Endothelial cell of umbilical vein (primary cell): ENCODE data around the gene COL9A3. TPM values are rescaled to one million over a fixed set of nuclear protein-coding genes. Genes with fewer than 3 reads are reported as not detected.

Experiments
- BruUV-seq: library from RNA; stranded (reverse); fragments of 400-500 nt; replicated peaks from 2 replicates; lab custom pipeline; 2021; lab: Mats Ljungman, UMichigan
- CTCF ChIA-PET: fragments of 300-600, 350-600 bp; sonication (Branson Sonifier 250); formaldehyde crosslinking; loops from one replicate; lab custom pipeline; 2021; ENCODE audit warnings: antibody characterized with exemption, inconsistent platforms; lab: Charles Lee
- POLR2A ChIA-PET: fragments of 300-600, 350-600 bp; sonication (Branson Sonifier 250); formaldehyde crosslinking; loops from one replicate; lab custom pipeline; 2021; ENCODE audit warnings: antibody characterized with exemption, inconsistent platforms; lab: Charles Lee
- DNase-seq: peaks from one replicate; pipeline ENCODE4 v3.0.0-alpha.2; 2011; ENCODE audit warnings: low read depth, low spot score
- FAIRE-seq: peaks from 2 replicates; lab custom pipeline; 2011; peaks lifted over from hg19 to GRCh38; lab: Jason Lieb, UNC
- H2AFZ ChIP-seq: 2 replicates; pipeline ENCODE4 v1.6.0; 2012; ENCODE audit warnings: low read depth, low read length, control low read depth, inconsistent platforms
- H3K27ac ChIP-seq: 2 replicates; pipeline ENCODE4 v1.5.1; 2011; ENCODE audit warnings: low read depth, mild to moderate bottlenecking, control low read depth, low read length, moderate library complexity; ENCODE audit not compliant: insufficient read depth
- H3K27me3 ChIP-seq, 2 experiments: 2 replicates each; pipeline versions ENCODE4 v1.6.0 to v1.6.1; 2011; ENCODE audit warnings: low read length in 2 of 2, mixed read lengths in 1 of 2; ENCODE audit not compliant: control insufficient read depth in 2 of 2, insufficient read depth in 2 of 2
- H3K36me3 ChIP-seq, 2 experiments: 2 replicates in 1 of 2; 3 replicates in 1 of 2; pipeline ENCODE4 v1.5.1; 2011; ENCODE audit warnings: low read length in 2 of 2, mild to moderate bottlenecking in 1 of 2, moderate library complexity in 1 of 2; ENCODE audit not compliant: control insufficient read depth in 2 of 2, insufficient read depth in 2 of 2; ENCODE audit errors: extremely low read depth in 1 of 2
- H3K4me1 ChIP-seq: 3 replicates; pipeline ENCODE4 v1.5.1; 2011; ENCODE audit warnings: mild to moderate bottlenecking, low read length; ENCODE audit not compliant: control insufficient read depth, insufficient read depth; ENCODE audit errors: extremely low read depth
- H3K4me2 ChIP-seq: 2 replicates; pipeline ENCODE4 v1.6.1; 2011; ENCODE audit warnings: low read length, control low read depth, mixed read lengths; ENCODE audit not compliant: insufficient read depth
- H3K4me3 ChIP-seq, 3 experiments: fragments of 200-600 bp in 1 of 3; sonication (generic), shearing (Covaris generic) in 1 of 3; replicated peaks in 1 of 3; 2 replicates each; pipeline ENCODE4 v1.5.1; 2011 to 2016; ENCODE audit warnings: control low read depth in 3 of 3, low read length in 3 of 3, mild to moderate bottlenecking in 2 of 3, inconsistent platforms in 1 of 3, low read depth in 1 of 3, moderate library complexity in 1 of 3; ENCODE audit not compliant: insufficient read depth in 1 of 3
- H3K79me2 ChIP-seq: 2 replicates; pipeline ENCODE4 v1.6.0; 2012; ENCODE audit warnings: low read length, inconsistent platforms; ENCODE audit not compliant: control insufficient read depth, insufficient read depth
- H3K9ac ChIP-seq: replicated peaks from 2 replicates; pipeline ENCODE3; 2011; ENCODE audit warnings: low read length, control low read depth; ENCODE audit not compliant: insufficient read depth; ENCODE audit errors: extremely low read depth
- H3K9me1 ChIP-seq: replicated peaks from 3 replicates; pipeline ENCODE4 v1.6.0; 2011; ENCODE audit warnings: mild to moderate bottlenecking, low read length; ENCODE audit not compliant: control insufficient read depth, insufficient read depth; ENCODE audit errors: extremely low read depth
- H3K9me3 ChIP-seq: replicated peaks from 2 replicates; pipeline ENCODE4 v1.5.1; 2012; ENCODE audit warnings: low read length, inconsistent platforms; ENCODE audit not compliant: control insufficient read depth, insufficient read depth
- H4K20me1 ChIP-seq: replicated peaks from 2 replicates; pipeline ENCODE3; 2011; ENCODE audit warnings: mild to moderate bottlenecking, low read length; ENCODE audit not compliant: control insufficient read depth, insufficient read depth; ENCODE audit errors: extremely low read depth
- EZH2 ChIP-seq: IDR thresholded peaks from 2 replicates; pipeline ENCODE4 v1.6.1; 2012; ENCODE audit warnings: borderline replicate concordance, low read depth, mild to moderate bottlenecking, moderate library complexity, low read length, inconsistent platforms; ENCODE audit not compliant: severe bottlenecking
- FOS ChIP-seq: IDR thresholded peaks from 2 replicates; pipeline ENCODE4 v1.6.1; 2011; ENCODE audit warnings: mild to moderate bottlenecking, low read length, moderate library complexity, borderline replicate concordance; ENCODE audit not compliant: insufficient read depth
- GATA2 ChIP-seq: IDR thresholded peaks from 2 replicates; pipeline ENCODE4 v1.7.0; 2011; ENCODE audit warnings: low read depth, mild to moderate bottlenecking, moderate library complexity, mixed read lengths, low read length; ENCODE audit not compliant: insufficient read length, insufficient read depth
- JUN ChIP-seq: IDR thresholded peaks from 2 replicates; pipeline ENCODE4 v1.6.1; 2011; ENCODE audit warnings: borderline replicate concordance, low read depth; ENCODE audit not compliant: insufficient read length, insufficient read depth
- MAX ChIP-seq: IDR thresholded peaks from 2 replicates; pipeline ENCODE4 v1.6.1; 2011; ENCODE audit not compliant: insufficient read depth, insufficient read length
- MYC ChIP-seq: IDR thresholded peaks from one replicate; pipeline ENCODE4 v1.6.1; 2011; ENCODE audit warnings: mild to moderate bottlenecking, low read depth, low read length
- POLR2A ChIP-seq: IDR thresholded peaks from 2 replicates; pipeline ENCODE4 v1.6.1; 2012; ENCODE audit warnings: low read depth, mild to moderate bottlenecking, control low read depth, low read length
- POLR2AphosphoS5 ChIP-seq: IDR thresholded peaks from 2 replicates; pipeline ENCODE4 v1.6.1; 2012; ENCODE audit warnings: low read depth, mild to moderate bottlenecking, control low read depth, low read length, moderate library complexity; ENCODE audit not compliant: insufficient read depth
- dilution Hi-C: fragments of 300-500 bp; cut with MboI; formaldehyde crosslinking; loops from one replicate; pipeline ENCODE4 v1.15.0; 2019; ENCODE audit warnings: low sequenced_read_pairs; ENCODE audit not compliant: extremely low pct_ligation_motif_present
- intact Hi-C: fragments of 100-400 bp; cut with micrococcal nuclease; formaldehyde crosslinking; loops from one replicate; pipeline ENCODE4 v1.10.0; 2022
- polyA plus RNA-seq, 4 experiments: library from polyadenylated mRNA; depleted of rRNA in 3 of 4; stranded (reverse) in 3 of 4; unstranded in 1 of 4; fragments of >200 nt; gene quantifications; 2 replicates each; pipeline versions ENCODE4 v1.2.1 to v1.2.3, GENCODE V29; 2011 to 2012; ENCODE audit warnings: missing spikeins in 1 of 4
- total RNA-seq: library from RNA; stranded (reverse); gene quantifications from 2 replicates; pipeline ENCODE4 v1.2.3, GENCODE V29; 2021
- TF ChIP-seq, protein P1 (sequence below), 2 donors: IDR thresholded peaks; 1 replicate in 1 of 2; 2 replicates in 1 of 2; pipeline ENCODE4 v1.5.1; 2011; ENCODE audit warnings: low read length in 2 of 2, mild to moderate bottlenecking in 2 of 2, moderate library complexity in 2 of 2, control low read depth in 1 of 2, inconsistent platforms in 1 of 2, low read depth in 1 of 2; ENCODE audit not compliant: insufficient read depth in 1 of 2; ENCODE audit errors: extremely low read depth in 1 of 2

Gene COL9A3
- total and polyA plus RNA-seq, 2 donors (not counting 3 experiments of a cell fraction or from before 2014, with no cell fraction given), result 0.46 to 0.60 TPM

- no peak overlapping the region for H3K4me3 ChIP-seq
- TF ChIP-seq EZH2 (no peak), MAX (no peak), MYC (no peak), JUN (no peak), POLR2A (no peak), FOS (no peak), POLR2AphosphoS5 (no peak), GATA2 (no peak)
- TF ChIP-seq, protein P1, sequence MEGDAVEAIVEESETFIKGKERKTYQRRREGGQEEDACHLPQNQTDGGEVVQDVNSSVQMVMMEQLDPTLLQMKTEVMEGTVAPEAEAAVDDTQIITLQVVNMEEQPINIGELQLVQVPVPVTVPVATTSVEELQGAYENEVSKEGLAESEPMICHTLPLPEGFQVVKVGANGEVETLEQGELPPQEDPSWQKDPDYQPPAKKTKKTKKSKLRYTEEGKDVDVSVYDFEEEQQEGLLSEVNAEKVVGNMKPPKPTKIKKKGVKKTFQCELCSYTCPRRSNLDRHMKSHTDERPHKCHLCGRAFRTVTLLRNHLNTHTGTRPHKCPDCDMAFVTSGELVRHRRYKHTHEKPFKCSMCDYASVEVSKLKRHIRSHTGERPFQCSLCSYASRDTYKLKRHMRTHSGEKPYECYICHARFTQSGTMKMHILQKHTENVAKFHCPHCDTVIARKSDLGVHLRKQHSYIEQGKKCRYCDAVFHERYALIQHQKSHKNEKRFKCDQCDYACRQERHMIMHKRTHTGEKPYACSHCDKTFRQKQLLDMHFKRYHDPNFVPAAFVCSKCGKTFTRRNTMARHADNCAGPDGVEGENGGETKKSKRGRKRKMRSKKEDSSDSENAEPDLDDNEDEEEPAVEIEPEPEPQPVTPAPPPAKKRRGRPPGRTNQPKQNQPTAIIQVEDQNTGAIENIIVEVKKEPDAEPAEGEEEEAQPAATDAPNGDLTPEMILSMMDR (IDR thresholded peaks at IDR 0.05; ENCODE audit: extremely low read depth in 1 of 2, insufficient read depth in 1 of 2, low read depth in 1 of 2, low read length in 2 of 2), result no peak
- no peak overlapping the region for H2AFZ ChIP-seq
- intact Hi-C loops, result no loop called here
- no peaks in the 10 kb centered on the region for H3K27me3 ChIP-seq
- no peak for FAIRE-seq
- no peaks in the 10 kb centered on the region for H3K9me1 ChIP-seq
- H4K20me1 ChIP-seq, result no peaks in the 10 kb centered on the region
- POLR2A ChIA-PET, result no interaction called here
- no peak overlapping the region for H3K9ac ChIP-seq
- dilution Hi-C loops, result no loop called here
- DNase-seq, result no peak
- no peaks in the 10 kb centered on the region for H3K9me3 ChIP-seq
- BruUV-seq, result no TSS peak
- H3K27ac ChIP-seq, result no peak overlapping the region
- peaks cover 4% of the 10 kb centered on the region for H3K4me1 ChIP-seq
- CTCF ChIA-PET, result interaction anchor here (1.1 kb wide), 1 partner anchor 9 kb away, joined by 3 read pairs; no protein-coding TSS in a partner anchor
- no peak overlapping the region for H3K4me2 ChIP-seq
- peaks cover 3 to 12% of the 10 kb centered on the region in 2 experiments for H3K36me3 ChIP-seq
- peaks cover 10% of the 10 kb centered on the region for H3K79me2 ChIP-seq
Observed at GRCh38 chr20:62855120-62855519, 38.3 kb downstream of the COL9A3 start.
